ENCODE measurements around the gene NUDT5. TPM values are rescaled to one million over a fixed set of nuclear protein-coding genes. Genes with fewer than 3 reads are reported as not detected.

The NUDT5 gene
- total and polyA plus RNA-seq, 2 of the 8 experiments (the other 6 are each of a cell fraction or from before 2014, with no cell fraction given) = 130 to 134 TPM

DNA sequence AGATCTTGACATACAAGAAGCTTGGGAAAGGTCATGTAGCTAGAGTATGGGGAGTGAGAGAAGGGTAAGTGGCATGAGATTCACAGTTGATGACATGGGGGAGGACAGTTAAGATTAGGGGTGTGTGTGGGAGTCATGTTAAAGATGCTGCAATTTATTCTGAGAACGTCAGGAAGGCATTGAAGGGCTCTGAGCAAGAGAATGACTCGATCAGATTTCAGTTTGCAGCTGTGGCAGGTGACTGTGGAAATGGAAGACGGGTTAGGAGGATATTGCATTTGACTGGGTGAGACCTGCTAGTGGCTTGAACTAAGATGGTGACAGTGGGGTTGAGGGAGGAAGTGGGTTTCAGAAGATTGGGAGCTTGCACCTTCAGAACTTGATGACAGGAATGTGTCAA lies 5.9 kb upstream of the NUDT5 start:
- TF ChIP-seq SP1 (IDR thresholded peaks at IDR 0.05; ENCODE audit: low read depth, low read length) = no peak
- TF ChIP-seq KDM4A (IDR thresholded peaks at IDR 0.05; ENCODE audit: low read depth, low read length, severe bottlenecking) = no peak
- TF ChIP-seq CREB1 (IDR thresholded peaks at IDR 0.05) = no peak
- no peak for TF ChIP-seq HDAC6 (IDR thresholded peaks at IDR 0.05; ENCODE audit: low read depth, low read length)
- no peak for TF ChIP-seq RBBP5 (IDR thresholded peaks at IDR 0.05; ENCODE audit: borderline replicate concordance, low read depth, low read length)
- TF ChIP-seq BRCA1 (IDR thresholded peaks at IDR 0.05; ENCODE audit: low read depth, low read length) = no peak
- TF ChIP-seq RNF2 (IDR thresholded peaks at IDR 0.05; ENCODE audit: borderline replicate concordance, low read depth, low read length, missing control alignments, poor library complexity, severe bottlenecking) = no peak
- no peak for TF ChIP-seq SIX5 (IDR thresholded peaks at IDR 0.05; ENCODE audit: low read depth, low read length)
- TF ChIP-seq, protein P1, sequence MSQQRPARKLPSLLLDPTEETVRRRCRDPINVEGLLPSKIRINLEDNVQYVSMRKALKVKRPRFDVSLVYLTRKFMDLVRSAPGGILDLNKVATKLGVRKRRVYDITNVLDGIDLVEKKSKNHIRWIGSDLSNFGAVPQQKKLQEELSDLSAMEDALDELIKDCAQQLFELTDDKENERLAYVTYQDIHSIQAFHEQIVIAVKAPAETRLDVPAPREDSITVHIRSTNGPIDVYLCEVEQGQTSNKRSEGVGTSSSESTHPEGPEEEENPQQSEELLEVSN (IDR thresholded peaks at IDR 0.05) = no peak
- no peak for TF ChIP-seq SAP30 (IDR thresholded peaks at IDR 0.05; ENCODE audit: insufficient read depth, insufficient replicate concordance, low read length)
- no peak for TF ChIP-seq SUZ12 (IDR thresholded peaks at IDR 0.05; ENCODE audit: low read length)
- TF ChIP-seq POU5F1 (IDR thresholded peaks at IDR 0.05; ENCODE audit: low read depth, low read length) = no peak
- Histone ChIP-seq H3K9me3 (ENCODE audit: insufficient read depth in 2 of 2, low read depth in 1 of 2, low read length in 1 of 2) (no peaks in the 10 kb centered on the region), H3K9ac (replicated peaks in 1 of 4; ENCODE audit: extremely low read depth in 1 of 4, low read depth in 3 of 4, low read length in 3 of 4) (no peak overlapping the region), H3K14ac (ENCODE audit: insufficient read length) (no peak overlapping the region), H3K23me2 (ENCODE audit: low read depth, low read length) (peaks cover 2% of the 10 kb centered on the region; the same call in 1 of the 2 replicates), H4K8ac (ENCODE audit: extremely low read depth, insufficient read depth, low read length) (no peak overlapping the region), H3K79me2 (ENCODE audit: control insufficient read depth in 1 of 2, insufficient read depth in 2 of 2, low read length in 2 of 2) (peaks cover 7 to 92% of the 10 kb centered on the region in 2 experiments; a peak in 3 of 4 replicates), H3K27ac (ENCODE audit: low read depth, low read length) (no peak overlapping the region), H2BK5ac (ENCODE audit: low read depth, low read length) (no peak overlapping the region), H3K23ac (ENCODE audit: insufficient read length) (no peak overlapping the region), H3K27me3 (replicated peaks in 1 of 4; ENCODE audit: control insufficient read depth in 3 of 4, extremely low read depth in 1 of 4, insufficient read depth in 3 of 4, low read length in 3 of 4) (no peaks in the 10 kb centered on the region), H4K5ac (ENCODE audit: insufficient read length, low read depth, low read length) (no peak overlapping the region), H3K56ac (replicated peaks; ENCODE audit: insufficient read length, low read depth, low read length) (no peak overlapping the region), H4K20me1 (replicated peaks in 1 of 2; ENCODE audit: control insufficient read depth in 1 of 2, insufficient read depth in 2 of 2, low read length in 2 of 2) (peaks cover 6 to 14% of the 10 kb centered on the region in 2 experiments), H3K36me3 (ENCODE audit: control insufficient read depth in 2 of 4, insufficient read depth in 4 of 4, low read length in 3 of 4) (peaks cover 2 to 42% (median 25%) of the 10 kb centered on the region in 4 experiments; a peak in 6 of 8 replicates), H3K18ac (ENCODE audit: extremely low read depth, low read length) (no peak overlapping the region), H2BK120ac (replicated peaks; ENCODE audit: low read depth, low read length) (no peak overlapping the region), H2BK20ac (ENCODE audit: low read length) (no peak overlapping the region), H4K91ac (replicated peaks; ENCODE audit: insufficient read length, low read length) (no peak overlapping the region), H2AK5ac (ENCODE audit: low read depth, low read length) (no peak overlapping the region), H2BK15ac (ENCODE audit: low read length) (no peak overlapping the region), H3K79me1 (ENCODE audit: low read depth, low read length) (peaks cover 3% of the 10 kb centered on the region), H2AFZ (ENCODE audit: low read length) (no peak overlapping the region), H3K4me2 (ENCODE audit: insufficient read depth in 1 of 2, low read depth in 2 of 2, low read length in 2 of 2) (no peak overlapping the region), H3K4ac (replicated peaks; ENCODE audit: insufficient read length, low read depth, low read length) (no peak overlapping the region), H3K4me1 (replicated peaks in 1 of 4; ENCODE audit: control insufficient read depth in 3 of 4, insufficient read depth in 4 of 4, low read length in 3 of 4) (no peaks in the 10 kb centered on the region), H2BK12ac (ENCODE audit: low read depth, low read length) (no peak overlapping the region), H3K4me3 (ENCODE audit: extremely low read depth in 1 of 4, insufficient read depth in 2 of 4, low read depth in 3 of 4, low read length in 4 of 4) (no peak overlapping the region)
- ChIA-PET CTCF (ENCODE audit: partially characterized antibody) (interaction anchor here (0.6 to 6.4 kb wide), 2 partner anchors 12 to 210 kb away, joined by 3 to 42 read pairs; no protein-coding TSS in a partner anchor), POLR2A (ENCODE audit: partially characterized antibody) (interaction anchor here (0.9 to 1.7 kb wide), 3 partner anchors 10 to 20 kb away, joined by 3 read pairs; no protein-coding TSS in a partner anchor)
- 89% methylated on average over 3 of the region's 3 CpGs; no CpG with 5 or more reads in 1 of the 2 experiments for WGBS, 2 experiments (ENCODE audit: extremely low coverage in 1 of 2, insufficient coverage in 1 of 2, insufficient read length in 1 of 2, insufficient replicate concordance in 2 of 2, low coverage in 1 of 2, low lambda C conversion rate in 2 of 2, missing lambda C conversion rate in 1 of 2)
- FAIRE-seq (no peak), DNase-seq (ENCODE audit: low read depth in 1 of 2, low spot score in 2 of 2) (no peak)

Data from H1 (cell line).